Prostate gland (tissue), 2 donors: ENCODE results near the gene HTR1D. TPM values are rescaled to one million over a fixed set of nuclear protein-coding genes. Genes with fewer than 3 reads are reported as not detected.

Experiments used
- DNase-seq: peaks from one replicate; pipeline ENCODE4 v3.0.0-alpha.2; 2019; ENCODE audit warnings: low spot score
- H3K27ac ChIP-seq, 2 donors: fragments of 200-600 bp; sonication (generic); 2 replicates each; pipeline ENCODE4 v1.5.1; 2017 to 2019
- H3K27me3 ChIP-seq: fragments of 200-600 bp; sonication (generic); replicated peaks from 2 replicates; pipeline ENCODE4 v1.5.1; 2019; ENCODE audit not compliant: insufficient read depth
- H3K36me3 ChIP-seq, 2 donors: fragments of 200-600 bp; sonication (generic); 1 replicate in 1 of 2; 2 replicates in 1 of 2; pipeline versions ENCODE4 v1.5.1 to v1.8.1; 2017 to 2019
- H3K4me1 ChIP-seq: fragments of 200-600 bp; sonication (generic); replicated peaks from 2 replicates; pipeline ENCODE4 v1.5.1; 2019
- H3K4me3 ChIP-seq, 2 donors: fragments of 200-600 bp; sonication (generic); 2 replicates each; pipeline ENCODE4 v1.5.1; 2017 to 2019
- H3K9me3 ChIP-seq: fragments of 200-600 bp; sonication (generic); 2 replicates; pipeline ENCODE4 v1.5.1; 2017
- CTCF ChIP-seq, 4 experiments: fragments of 200-600 bp in 2 of 4; fragments of 450-650 bp in 2 of 4; sonication (generic) in 2 of 4; IDR thresholded peaks; 1 replicate in 3 of 4; 2 replicates in 1 of 4; pipeline ENCODE4 v1.5.1; 2016 to 2019; ENCODE audit warnings: antibody characterized with exemption in 4 of 4, mild to moderate bottlenecking in 2 of 4, moderate library complexity in 2 of 4
- POLR2A ChIP-seq: fragments of 450-650 bp; IDR thresholded peaks from one replicate; pipeline ENCODE4 v1.6.1; 2016; ENCODE audit warnings: antibody characterized with exemption, mild to moderate bottlenecking
- POLR2AphosphoS5 ChIP-seq: sonication (generic); formaldehyde crosslinking; IDR thresholded peaks from one replicate; pipeline ENCODE4 v1.6.1; 2017; ENCODE audit warnings: antibody characterized with exemption
- WGBS: methylation state at CpG from one replicate; pipeline ENCODE4 v1.1.5; 2018; 5-methylcytosine and 5-hydroxymethylcytosine counted together
- intact Hi-C: fragments of 100-400 bp; cut with DNase I; formaldehyde crosslinking; loops from one replicate; pipeline ENCODE4 v1.14.2; 2022
- total RNA-seq, 2 donors: library from RNA; depleted of rRNA; stranded (reverse); fragments of >200 nt; gene quantifications; one replicate each; pipeline ENCODE4 v1.1.0, GENCODE V29; 2016

Gene HTR1D
- total RNA-seq, 2 donors from 2014 or later, result 0.09 to 0.28 TPM

DNA sequence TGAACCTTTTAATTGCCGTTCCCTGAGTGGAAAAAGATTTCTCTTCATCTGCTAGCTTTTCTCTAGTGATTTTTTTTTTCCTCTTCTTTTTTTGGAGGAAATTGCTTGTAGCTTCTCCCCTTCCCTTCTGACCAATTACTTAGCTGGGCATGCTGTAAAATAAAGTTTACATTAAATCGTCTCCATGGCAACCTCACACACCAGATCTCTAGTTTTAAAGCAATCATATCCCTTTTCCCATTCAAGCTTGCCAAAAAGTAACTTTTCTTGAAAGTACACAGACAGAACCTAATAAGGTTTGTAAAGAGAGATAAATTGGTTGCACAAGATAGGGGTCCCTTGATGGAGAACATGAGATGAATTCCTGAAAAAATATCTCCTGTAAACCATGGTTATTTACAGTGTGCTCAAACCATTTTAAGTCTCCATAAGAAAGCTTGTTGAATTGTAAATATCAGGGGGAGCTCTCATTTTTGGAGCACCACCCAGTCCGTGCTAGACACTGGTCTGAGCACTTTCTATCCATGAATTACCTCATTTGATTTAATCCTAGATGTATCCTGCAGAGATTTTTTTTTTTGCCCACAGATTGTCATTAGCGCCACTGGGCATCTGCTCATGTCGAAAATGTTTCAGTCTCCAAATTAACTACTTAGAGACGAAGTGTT, 32.6 kb upstream of the HTR1D start:
- no peaks in the 10 kb centered on the region for H3K4me1 ChIP-seq
- H3K36me3 ChIP-seq, result no peaks in the 10 kb centered on the region
- no peaks in the 10 kb centered on the region for H3K9me3 ChIP-seq
- H3K4me3 ChIP-seq, result no peak overlapping the region
- intact Hi-C loops, result no loop called here
- TF ChIP-seq POLR2A, result no peak
- no peak for TF ChIP-seq CTCF (IDR thresholded peaks at IDR 0.05)
- no peak for TF ChIP-seq POLR2AphosphoS5
- 24% methylated on average over 6 of the region's 6 CpGs for WGBS
- DNase-seq, result no peak
- no peaks in the 10 kb centered on the region for H3K27me3 ChIP-seq
- no peak overlapping the region for H3K27ac ChIP-seq

DNA sequence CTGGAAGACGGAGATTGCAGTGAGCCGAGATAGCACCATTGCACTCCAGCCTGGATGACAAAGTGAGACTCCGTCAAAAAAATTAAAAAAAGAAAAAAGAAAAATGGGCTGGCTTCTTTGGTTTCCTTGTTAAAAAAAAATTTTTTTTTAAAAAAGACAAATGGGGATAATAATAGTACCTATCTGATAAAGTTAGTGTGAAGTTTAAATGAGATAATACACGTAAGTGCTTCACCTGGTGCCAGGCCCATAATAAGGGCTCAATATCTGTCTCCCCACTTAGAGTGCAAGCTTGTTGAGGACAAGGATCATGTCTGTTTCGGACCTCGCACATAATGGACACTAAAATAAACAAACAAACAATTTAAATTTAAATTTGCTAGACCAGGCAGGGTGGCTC, 30.0 kb upstream of the HTR1D start:
- no peak for TF ChIP-seq CTCF (IDR thresholded peaks at IDR 0.05)
- no peak for TF ChIP-seq POLR2AphosphoS5
- TF ChIP-seq POLR2A, result no peak
- H3K27me3 ChIP-seq, result no peaks in the 10 kb centered on the region
- no peaks in the 10 kb centered on the region for H3K36me3 ChIP-seq
- 97% methylated on average over 6 of the region's 6 CpGs for WGBS
- H3K4me3 ChIP-seq, result no peak overlapping the region
- no peak for DNase-seq
- no peaks in the 10 kb centered on the region for H3K4me1 ChIP-seq
- no peaks in the 10 kb centered on the region for H3K9me3 ChIP-seq
- intact Hi-C loops, result no loop called here
- no peak overlapping the region for H3K27ac ChIP-seq

DNA sequence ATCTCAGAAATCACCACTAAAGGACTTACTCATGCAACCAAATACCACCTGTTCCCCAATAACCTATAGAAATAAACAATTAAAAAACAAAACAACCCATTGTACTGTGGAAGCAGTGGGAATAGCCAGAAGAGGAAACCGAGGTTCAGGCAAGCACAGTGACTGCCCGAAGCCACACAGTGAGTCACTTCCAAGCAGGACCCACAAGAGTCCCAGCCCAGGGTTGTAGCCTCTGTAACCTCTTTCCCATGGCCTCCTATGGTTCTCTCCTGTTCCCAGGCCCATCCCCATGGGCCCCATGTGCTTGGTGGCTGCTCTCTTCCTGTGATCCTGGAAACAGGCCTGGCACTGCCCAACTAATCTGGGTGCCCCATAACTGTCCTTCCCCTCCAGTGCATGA, 29.0 kb upstream of the HTR1D start:
- Histone ChIP-seq H3K36me3 (no peaks in the 10 kb centered on the region), H3K9me3 (no peaks in the 10 kb centered on the region), H3K4me1 (no peaks in the 10 kb centered on the region), H3K4me3 (no peak overlapping the region), H3K27ac (no peak overlapping the region), H3K27me3 (no peaks in the 10 kb centered on the region)
- intact Hi-C loops, result no loop called here
- TF ChIP-seq POLR2A, result no peak
- TF ChIP-seq CTCF (IDR thresholded peaks at IDR 0.05), result no peak
- no peak for TF ChIP-seq POLR2AphosphoS5
- DNase-seq, result no peak
- 92% methylated on average over 2 of the region's 2 CpGs for WGBS

- no peak overlapping the region for H3K4me3 ChIP-seq
- H3K9me3 ChIP-seq, result no peaks in the 10 kb centered on the region
- 90% methylated on average over 7 of the region's 7 CpGs for WGBS
- DNase-seq, result no peak
- no peaks in the 10 kb centered on the region for H3K36me3 ChIP-seq
- no peak overlapping the region for H3K27ac ChIP-seq
- TF ChIP-seq CTCF (IDR thresholded peaks at IDR 0.05) (no peak), POLR2AphosphoS5 (no peak), POLR2A (no peak)
- intact Hi-C loops, result no loop called here
- no peaks in the 10 kb centered on the region for H3K27me3 ChIP-seq
- no peaks in the 10 kb centered on the region for H3K4me1 ChIP-seq
Measured at GRCh38 chr1:23244256-23244761, 27.0 kb upstream of the HTR1D start.

- no peak for DNase-seq
- Histone ChIP-seq H3K4me1 (no peaks in the 10 kb centered on the region), H3K27me3 (no peaks in the 10 kb centered on the region), H3K4me3 (no peak overlapping the region), H3K9me3 (no peaks in the 10 kb centered on the region), H3K27ac (no peak overlapping the region), H3K36me3 (no peaks in the 10 kb centered on the region)
- intact Hi-C loops, result no loop called here
- TF ChIP-seq POLR2AphosphoS5, result no peak
- TF ChIP-seq CTCF (IDR thresholded peaks at IDR 0.05), result no peak
- no peak for TF ChIP-seq POLR2A
- 89% methylated on average over 7 of the region's 7 CpGs for WGBS
Measured at GRCh38 chr1:23242414-23242813, 25.1 kb upstream of the HTR1D start.
